Fibroblast of skin of right biceps (primary cell): ENCODE data around the gene ZSCAN5C.
"Not testable (repeated sequence)": the region's sequence is repeated elsewhere in the genome, so short reads cannot be mapped to it uniquely, and the experiment has no call there.

ENCODE experiments used
- DNase-seq: peaks from one replicate; pipeline ENCODE4 v3.0.0-alpha.2; 2013

The ZSCAN5C gene, protein sequence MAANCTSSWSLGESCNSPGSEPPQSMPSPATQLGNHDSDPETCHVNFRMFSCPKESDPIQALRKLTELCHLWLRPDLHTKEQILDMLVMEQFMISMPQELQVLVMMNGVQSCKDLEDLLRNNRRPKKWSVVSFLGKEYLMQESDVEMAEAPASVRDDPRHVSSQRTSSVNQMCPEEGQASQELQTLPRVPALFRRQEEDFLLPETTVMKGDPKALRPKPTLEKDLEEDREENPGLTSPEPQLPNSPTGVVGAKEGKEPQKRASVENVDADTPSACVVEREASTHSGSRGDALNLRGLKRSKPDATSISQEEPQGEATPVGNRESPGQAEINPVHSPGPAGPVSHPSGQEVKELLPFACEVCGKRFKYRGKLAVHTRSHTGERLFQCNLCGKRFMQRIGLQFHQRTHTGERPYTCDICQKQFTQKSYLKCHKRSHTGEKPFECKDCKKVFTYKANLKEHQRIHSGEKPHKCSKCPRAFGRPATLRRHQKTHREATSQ

DNA sequence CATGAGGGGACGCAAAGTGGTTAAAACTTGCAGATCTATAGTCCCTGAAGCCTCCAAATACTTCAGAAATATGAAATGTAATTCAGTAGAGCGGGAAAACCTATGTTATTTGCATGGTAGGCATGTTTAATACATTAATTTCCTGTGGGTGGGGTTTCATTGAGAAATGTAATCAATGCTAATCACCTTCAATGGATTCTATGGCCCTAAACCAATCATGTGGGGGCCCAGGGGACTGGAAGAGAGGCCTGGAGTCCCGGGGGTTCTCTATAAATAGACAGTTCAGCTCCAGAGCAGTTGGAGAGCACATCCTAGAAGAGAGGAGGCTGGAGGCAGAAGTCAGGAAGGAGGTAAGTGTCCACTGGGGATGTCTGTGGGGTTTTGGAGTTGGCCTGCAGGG is at the start of gene ZSCAN5C:
TSS of gene ZSCAN5C (plus strand) at position 301 of the 400 bp plus-strand sequence. CDS start 3,641 bp downstream, outside the sequence.
- no peak for DNase-seq

DNA sequence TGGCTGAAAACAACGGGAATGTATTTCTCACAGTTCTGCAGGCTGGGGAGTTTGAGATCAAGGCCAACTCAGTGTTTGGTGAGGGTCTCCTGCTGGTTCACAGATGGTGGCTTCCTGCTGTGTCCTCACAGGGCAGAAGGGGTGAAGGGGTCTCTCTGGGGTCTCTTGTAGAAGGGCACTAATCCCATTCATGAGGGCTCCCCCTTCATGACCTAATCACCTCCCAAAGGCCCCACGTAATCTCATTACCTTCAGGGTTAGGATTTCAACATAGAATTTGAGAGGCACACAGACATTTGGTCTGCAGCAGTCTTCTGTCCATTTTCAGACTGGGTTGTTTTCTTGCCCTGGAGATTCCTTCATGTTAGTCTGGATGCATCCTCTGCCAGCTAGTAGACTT is 49.4 kb upstream of the ZSCAN5C start:
- DNase-seq, result no peak

DNA sequence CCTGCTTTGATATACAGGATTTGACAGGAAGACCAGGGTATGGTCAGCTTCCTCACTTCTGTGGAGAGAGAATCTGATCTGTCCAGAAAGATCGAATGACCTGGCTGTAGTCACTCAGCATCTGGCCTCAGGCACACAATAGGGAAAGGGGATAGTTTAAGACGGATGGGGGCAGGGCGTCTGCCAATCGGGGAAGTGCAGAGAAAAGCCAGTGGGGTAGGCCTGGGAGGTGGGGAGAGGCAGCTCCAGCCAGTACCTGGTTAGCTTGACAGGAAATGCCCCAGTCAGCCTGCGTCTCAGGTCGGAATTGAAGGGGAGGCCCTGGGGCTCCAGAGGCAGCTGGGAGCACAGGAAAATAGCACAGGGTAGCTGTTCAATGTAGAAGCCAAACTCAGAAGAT is 48.6 kb upstream of the ZSCAN5C start:
- no peak for DNase-seq

DNA sequence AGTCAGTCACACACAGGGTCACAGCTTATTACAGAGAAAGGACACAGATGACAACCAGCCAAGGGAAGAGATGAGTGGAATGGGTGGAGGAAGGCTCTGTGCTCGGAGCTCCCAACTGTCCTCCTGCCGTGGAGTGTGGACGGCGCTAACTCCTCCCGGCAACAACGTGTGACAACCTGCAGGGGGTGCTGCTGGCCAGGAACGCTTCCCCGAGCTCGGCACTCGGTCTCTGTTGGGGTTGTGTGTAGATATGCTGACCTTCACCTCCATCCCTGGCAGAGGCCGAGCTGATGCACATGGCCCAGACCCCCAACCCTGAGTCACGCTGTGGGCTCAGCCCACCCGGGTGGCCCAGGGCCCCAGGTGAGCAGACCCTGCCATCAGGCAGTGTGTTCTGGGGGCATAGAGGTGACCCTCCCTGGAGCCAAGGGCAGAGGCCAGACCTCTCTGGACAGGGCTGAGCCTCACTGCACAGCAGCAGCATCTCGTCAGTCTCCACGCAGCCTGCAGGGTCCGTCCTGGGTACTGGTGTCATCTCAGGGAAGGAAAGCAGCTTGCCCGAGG is 46.9 kb upstream of the ZSCAN5C start:
- no peak for DNase-seq

DNA sequence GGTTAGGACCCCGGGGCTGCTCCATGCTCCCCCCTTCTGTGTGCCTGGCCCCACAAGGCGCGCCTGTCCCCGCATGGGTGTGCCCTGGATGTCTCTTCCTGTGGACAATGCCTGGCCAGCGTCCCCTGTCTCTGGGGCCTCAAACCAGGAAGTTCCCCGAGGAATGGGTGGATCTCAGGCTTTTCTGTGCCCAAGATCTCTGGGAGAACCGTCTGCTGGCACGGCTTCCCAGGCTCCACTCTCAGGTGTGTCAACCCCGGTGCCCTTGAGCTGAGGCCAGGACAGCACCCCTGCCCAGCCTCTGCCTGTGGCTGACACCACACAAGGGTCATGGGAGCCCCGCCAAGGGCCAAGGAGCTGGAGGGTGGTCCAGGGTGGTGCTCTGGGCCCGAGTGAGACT is 45.3 kb upstream of the ZSCAN5C start:
- DNase-seq, result no peak

DNA sequence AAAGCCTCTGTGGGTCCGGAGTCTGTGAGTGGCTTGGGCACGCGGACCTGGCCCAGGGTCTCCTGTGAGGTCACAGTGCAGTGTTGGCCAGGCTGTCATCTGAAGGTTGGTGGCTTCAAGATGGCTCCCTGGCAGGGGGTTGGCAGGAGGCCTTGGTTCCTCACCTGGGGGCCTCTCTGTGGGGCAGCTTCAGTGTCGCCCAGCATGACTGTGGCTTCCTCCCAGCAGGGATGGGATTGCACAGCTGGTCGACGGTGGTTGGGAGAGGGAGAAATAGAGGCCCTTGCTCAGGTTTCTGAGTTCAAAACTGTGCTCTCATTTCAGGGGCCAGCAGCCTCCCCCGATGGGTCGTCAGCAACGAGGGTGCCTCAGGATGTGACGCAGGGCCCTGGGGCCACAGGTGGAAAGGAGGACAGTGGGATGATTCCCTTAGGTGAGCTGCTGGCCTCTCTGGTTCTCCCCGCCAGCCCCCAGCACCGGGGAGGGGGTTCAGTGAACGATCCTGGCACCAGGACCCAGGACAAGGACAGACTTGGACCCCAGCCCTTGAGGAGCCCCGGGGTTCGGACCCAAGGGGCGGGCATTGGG is 43.8 kb upstream of the ZSCAN5C start:
- DNase-seq, result no peak

DNA sequence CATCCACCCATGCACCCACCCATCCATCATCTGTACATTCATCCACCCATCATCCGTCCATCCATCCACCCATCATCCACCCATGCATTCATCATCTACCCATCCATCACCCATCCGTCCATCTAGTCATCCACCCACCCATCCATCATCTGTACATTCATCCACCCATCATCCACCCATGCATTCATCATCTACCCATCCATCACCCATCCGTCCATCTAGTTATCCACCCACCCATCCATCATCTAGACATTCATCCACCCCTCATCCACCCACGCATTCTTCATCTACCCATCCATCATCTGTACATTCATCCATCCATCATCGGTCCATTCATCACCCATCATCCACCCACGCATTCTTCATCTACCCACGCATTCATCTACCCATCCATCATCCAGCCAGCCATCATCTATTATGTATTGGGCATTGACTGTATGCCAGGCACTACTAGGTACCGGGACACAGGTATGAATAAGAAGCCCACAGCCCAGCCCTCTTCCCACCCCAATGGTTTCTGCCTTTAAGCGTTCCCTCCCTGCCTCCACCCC is 43.0 kb upstream of the ZSCAN5C start:
- no peak for DNase-seq

DNA sequence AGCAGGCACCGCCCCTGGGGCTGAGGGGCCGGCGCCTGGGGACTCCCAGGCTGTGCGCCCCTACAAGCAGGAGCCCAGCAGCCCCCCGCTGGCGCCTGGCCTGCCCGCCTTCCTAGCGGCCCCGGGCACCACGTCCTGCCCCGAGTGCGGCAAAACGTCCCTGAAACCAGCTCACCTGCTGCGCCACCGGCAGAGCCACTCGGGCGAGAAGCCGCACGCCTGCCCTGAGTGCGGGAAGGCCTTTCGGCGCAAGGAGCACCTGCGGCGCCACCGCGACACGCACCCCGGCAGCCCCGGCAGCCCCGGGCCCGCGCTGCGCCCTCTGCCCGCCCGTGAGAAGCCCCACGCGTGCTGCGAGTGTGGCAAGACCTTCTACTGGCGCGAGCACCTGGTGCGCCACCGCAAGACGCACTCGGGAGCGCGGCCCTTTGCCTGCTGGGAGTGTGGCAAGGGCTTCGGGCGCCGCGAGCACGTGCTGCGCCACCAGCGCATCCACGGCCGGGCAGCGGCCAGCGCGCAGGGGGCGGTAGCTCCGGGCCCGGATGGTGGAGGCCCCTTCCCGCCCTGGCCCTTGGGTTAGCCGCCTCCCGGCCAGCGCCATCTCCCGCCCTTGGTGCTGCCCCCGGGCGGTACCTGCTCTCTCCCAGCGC is 42.3 kb upstream of the ZSCAN5C start:
- DNase-seq, result no peak

DNA sequence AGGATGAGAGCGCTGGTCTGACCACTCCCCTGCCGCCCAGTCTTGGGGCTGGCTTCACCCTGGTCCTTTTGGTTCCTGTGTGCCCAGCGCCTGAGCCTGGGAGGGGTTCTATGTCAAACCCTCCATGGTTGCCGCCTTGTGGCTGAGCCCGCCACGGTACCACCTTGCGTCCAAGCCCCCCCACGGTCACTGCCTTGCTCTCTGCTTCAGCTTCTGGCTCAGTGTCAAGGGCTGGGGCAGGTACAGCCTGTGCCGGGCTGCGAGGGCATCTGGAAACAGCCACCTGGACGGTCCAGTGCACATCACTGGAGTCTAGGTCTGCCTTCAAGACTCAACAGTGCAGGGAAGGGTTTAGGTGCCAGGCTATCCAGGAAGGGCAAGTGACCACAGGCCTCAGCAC is 40.5 kb upstream of the ZSCAN5C start:
- no peak for DNase-seq

DNA sequence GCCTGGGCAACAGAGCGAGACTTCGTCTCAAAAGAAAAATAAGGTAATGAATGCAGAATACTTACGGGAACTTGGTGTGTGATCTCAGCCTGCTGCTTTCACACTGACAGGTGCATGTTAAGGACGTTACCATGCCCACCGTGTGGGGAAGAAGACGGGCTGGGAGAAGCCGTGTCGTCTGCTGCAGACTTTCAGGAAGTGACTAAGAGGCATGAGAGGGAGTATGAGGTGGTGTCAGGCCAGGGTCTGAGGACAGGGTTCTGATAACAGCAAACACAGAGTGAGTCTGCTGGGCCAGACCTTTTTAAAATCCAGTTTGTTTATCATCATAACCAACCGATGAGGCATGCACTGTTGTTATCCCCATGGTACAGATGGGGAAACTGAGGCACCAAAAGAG is 39.8 kb upstream of the ZSCAN5C start:
- no peak for DNase-seq

DNA sequence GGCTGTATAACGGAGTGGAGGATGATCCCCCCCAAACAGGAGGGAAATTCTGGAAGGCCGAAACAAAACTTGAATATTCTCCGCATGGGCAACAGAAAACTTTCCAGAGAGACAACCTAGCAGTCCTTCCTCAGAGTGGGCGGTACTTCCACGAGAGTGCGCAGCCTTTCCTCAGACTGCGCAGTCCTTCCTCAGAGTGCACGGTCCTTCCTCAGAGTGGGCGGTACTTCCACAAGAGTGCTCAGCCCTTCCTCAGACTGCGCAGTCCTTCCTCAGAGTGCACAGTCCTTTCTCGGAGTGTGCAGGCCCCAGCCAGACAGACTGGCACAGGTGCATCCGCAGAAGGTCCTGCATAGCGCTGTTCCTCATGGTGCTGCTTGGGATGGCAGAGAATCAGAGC is 39.0 kb upstream of the ZSCAN5C start:
- DNase-seq, result no peak

DNA sequence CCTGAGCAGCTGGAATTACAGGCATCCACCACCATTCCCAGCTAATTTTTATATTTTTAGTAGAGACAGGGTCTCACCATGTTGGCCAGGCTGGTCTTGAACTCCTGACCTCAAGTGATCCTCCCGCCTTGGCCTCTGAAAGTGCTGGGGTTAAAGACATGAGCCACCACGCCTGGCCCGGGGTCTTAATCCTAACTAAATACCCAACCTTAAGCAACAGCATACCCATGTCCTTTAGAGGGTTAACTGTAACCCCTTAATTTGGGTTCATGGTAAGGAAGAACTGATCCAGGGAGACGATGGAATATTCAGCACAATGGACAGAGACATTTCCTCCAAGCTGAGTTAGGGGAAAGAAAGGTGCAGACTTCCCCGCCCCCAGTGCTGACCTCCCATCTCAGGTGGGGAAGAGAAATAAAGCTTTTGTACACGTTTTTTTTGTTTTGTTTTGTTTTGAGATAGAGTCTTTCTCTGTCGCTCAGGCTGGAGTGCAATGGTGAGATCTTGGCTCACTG is 35.0 kb upstream of the ZSCAN5C start:
- DNase-seq, result no peak

DNA sequence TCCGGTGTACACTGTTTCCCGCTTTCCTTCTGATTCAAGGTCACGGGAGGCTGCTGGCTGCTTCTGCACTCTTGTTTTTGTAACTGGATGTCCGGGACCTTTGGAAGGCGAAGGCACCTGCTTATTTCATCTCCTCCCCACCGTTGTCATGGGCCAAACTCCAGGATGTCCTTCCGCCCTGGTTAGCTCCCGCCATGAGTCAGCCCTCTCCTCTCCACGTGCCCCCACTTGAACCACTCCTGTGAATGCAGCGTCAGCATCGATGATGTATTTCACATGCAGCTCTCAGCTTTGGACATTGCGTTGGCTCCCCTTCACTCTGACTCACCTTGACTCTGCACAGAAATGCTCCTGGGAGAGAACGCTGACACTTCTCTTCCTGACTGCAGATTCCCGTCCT is 31.8 kb upstream of the ZSCAN5C start:
- peak; percentile 31 for DNase-seq

DNA sequence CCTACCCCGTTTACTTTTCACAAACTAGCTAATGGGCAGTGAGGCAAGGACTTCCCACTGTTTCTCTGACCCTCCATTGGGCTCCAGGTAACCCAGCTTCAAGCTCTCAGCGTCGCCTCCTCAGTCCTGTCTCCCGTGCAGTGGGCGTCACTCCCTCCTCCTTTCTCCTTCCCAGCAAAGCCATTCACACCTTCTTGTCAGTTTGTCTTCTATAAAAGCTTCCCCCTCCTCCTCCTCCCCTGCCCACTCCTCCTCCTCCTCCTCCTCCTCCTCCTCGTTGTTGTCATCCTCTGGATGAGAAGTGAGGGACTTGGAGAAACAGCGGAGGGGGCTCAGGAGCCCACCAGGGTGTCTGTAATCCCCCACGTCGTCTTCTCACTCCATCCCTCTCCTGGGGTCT is 28.0 kb upstream of the ZSCAN5C start:
- no peak for DNase-seq

DNA sequence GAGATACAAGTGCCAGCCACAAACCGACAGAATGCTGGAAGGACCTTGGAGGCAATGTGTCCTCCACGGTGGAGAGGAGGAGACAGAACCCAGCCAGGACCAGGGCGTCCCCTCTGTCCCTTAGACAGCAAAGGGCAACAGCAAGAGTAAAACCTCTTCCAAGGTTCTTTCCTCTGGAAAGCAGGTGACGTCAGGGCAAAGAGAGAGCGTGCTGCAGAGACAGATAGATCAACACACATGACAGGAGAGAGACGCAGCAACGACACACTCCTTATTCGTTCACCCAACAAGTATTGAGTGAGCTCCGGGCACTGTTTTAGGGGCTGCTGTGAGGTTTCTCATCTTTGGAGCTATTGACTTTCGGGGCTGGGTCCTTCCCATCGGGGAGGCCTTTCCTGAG is 27.5 kb upstream of the ZSCAN5C start:
- no peak for DNase-seq

DNA sequence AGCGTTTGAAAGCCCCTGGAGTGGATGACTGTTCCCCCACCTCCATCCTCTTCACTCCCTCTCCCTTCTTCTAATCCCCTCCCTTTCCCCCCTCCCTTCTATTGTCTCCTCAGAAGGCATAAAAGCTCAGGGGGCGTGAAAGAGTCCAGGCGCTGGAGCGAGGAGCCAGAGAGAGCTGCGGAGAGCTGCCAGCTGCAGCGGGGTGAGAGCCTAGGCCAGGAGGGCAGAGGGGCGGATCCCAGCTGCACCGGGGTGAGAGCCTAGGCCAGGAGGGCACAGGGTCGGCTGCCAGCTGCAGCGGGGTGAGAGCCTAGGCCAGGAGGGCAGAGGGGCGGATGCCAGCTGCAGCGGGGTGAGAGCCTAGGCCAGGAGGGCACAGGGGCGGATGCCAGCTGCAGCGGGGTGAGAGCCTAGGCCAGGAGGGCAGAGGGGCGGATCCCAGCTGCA is 26.2 kb upstream of the ZSCAN5C start, which contains the start of gene GALP:
TSS of gene GALP (plus strand) at position 148 of the 447 bp plus-strand sequence. CDS start 1,101 bp downstream, outside the sequence.
- not testable (repeated sequence) for DNase-seq

DNA sequence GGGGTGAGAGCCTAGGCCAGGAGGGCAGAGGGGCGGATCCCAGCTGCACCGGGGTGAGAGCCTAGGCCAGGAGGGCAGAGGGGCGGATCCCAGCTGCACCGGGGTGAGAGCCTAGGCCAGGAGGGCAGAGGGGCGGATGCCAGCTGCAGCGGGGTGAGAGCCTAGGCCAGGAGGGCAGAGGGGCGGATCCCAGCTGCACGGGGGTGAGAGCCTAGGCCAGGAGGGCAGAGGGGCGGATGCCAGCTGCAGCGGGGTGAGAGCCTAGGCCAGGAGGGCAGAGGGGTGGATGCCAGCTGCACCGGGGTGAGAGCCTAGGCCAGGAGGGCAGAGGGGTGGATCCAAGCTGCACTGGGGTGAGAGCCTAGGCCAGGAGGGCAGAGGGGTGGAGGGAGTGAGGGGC is 25.8 kb upstream of the ZSCAN5C start:
- not testable (repeated sequence) for DNase-seq

DNA sequence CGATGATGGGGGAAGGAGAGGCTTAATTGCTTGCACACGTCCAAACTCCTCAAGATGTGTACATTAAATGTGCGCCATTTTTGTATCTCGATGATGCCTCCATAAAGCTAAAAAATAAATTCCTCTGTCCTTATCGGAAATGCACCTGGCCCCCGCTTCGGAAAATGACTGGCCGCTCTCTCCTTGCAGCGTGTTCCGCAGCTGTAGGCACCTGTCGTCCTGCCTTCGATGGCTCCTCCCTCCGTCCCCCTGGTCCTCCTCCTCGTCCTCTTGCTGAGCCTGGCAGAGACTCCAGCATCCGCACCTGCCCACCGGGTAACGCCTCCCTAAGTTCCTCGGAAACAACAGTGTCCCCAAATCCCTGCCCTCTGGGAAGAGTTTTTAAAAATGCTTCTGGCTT is 25.2 kb upstream of the ZSCAN5C start:
- DNase-seq, result no peak

DNA sequence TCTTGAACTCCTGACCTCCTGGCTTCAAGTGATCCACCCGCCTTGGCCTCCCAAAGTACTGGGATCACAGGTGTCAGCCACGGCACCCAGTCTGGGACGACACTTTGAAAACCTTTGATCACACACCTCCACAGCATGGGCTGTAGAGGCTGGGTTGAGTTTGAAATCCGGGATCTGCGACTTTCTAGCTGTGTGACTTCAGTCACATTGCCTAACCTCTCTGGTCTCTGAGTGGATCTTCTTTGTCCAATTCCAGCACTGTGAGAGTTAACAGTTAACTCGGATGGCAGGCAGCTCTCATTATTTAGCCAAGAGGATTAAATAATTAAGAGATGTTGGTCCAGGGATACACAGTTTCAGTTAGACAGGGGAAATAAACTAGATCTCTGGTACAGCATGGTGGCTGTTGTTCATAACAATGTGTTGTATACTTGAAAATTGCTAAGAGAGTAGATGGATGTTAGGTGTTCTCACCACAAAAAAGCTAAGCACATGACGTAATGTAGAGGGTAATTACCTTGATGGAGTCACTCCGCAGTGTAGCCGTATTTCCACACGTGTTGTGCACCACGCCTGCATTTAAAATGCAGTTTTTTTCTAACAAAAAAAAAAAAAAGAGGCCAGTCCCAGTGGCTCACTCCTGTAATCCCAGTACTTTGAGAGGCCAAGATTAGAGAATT is 24.4 kb upstream of the ZSCAN5C start:
- DNase-seq, result no peak

DNA sequence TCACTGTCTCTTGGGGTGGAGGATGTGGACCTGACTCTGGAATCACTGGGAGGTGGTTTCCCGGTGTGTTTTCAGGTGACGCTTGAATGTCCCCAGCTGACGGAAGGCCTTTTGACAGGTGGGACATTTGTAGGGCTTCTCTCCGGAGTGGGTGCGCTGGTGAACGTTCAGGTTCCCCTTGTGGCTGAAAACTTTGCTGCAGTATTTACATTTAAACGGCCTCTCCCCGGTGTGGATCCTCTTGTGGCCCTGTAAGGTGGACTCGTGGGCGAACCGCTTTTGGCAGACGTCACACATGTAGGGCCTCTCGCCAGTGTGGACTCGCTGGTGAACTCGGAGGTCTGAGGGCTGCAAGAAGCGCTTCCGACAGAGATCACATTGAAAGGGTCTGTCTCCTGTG is 12.3 kb upstream of the ZSCAN5C start:
- no peak for DNase-seq

DNA sequence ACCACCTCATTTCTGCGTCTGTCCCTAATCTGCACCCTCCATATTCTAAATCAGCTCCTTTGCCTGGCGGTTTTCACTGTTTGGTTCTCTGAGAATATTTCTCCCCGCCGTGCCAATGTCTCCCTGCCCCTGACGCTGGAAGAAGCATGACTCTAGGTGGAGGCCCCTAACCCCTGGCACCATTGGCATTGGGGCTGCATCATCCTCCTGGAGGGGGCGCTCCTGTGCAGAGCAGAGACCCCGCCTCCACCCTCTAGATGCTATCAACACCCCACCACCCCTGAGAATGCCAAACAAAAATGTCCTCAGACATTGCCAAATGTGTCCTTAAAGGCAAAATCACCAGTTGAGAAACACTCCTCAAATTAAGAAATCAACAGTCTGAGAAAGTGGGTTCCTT is 11.0 kb upstream of the ZSCAN5C start:
- no peak for DNase-seq

DNA sequence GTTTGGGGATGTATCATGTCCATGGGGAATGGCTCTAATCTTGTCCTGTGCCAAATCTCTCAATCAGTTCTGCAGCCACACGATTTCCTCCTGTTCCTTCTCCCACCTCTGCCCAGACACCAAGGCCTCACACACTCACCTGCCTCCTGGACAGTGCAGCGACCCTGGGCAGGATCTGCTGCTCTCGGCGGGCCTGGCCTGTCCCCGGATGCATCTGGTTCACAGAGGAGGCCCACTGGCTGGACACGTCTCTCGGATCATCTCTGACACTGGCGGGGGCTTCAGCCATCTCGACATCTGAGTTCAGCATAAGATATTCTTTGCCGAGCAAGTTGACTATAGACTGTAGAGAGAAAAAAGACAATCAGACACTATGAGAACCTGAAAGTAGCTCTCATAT is 10.4 kb upstream of the ZSCAN5C start:
- DNase-seq, result no peak
